Mesenteric fat pad (tissue), 1 donor: ENCODE measurements around the gene ZNF3. TPM values are rescaled to one million over a fixed set of nuclear protein-coding genes. Genes with fewer than 3 reads are reported as not detected.
A peak's percentile ranks its signal among the peaks of the same experiment; 100 is the strongest.

ENCODE experiments used
- microRNA-seq: library from miRNA; unstranded; fragments of <30 nt; microRNA quantifications from one replicate; pipeline ENCODE4 v1.2.0, GENCODE V29; 2020; ENCODE audit warnings: borderline number of aligned reads
- total RNA-seq: library from RNA; stranded (reverse); fragmentation: NEBNext Ultra II Directional; extraction: Animal tissue kit (Norgen Biotek cat#: 25700); gene quantifications from one replicate; pipeline ENCODE4 v1.2.1, GENCODE V29; 2021
- donor health status: DM: yes; HTN: yes; CAD: no.

ZNF3 gene
- total RNA-seq, 1 donor from 2014 or later: 16.8 TPM

Small RNA genes lying within 50 kb of the gene (microRNA-seq; reads per million reads assigned to microRNA genes)
- gene MIR106B (297 reads per million, percentile 66 among the genes with 10 or more reads in this experiment), gene MIR25 (142 reads per million, percentile 51 among the genes with 10 or more reads in this experiment), gene MIR93 (2,368 reads per million, percentile 83 among the genes with 10 or more reads in this experiment)

Other genes with a start within 250 kb of the ZNF3 start
- gene OR2AE1, start 204.7 kb downstream of the ZNF3 start, total RNA-seq: not detected
- gene TRIM4, start 162.2 kb downstream of the ZNF3 start, total RNA-seq: 21.2 TPM
- gene GJC3, start 152.1 kb downstream of the ZNF3 start, total RNA-seq: 0.61 TPM
- 76.2 TPM for gene AZGP1, start 105.7 kb downstream of the ZNF3 start, total RNA-seq
- gene ZKSCAN1, start 66.1 kb downstream of the ZNF3 start, total RNA-seq: 58.9 TPM
- gene ZSCAN21, start 31.9 kb downstream of the ZNF3 start, total RNA-seq: 10.2 TPM
- 85.2 TPM for gene COPS6, start 7.2 kb upstream of the ZNF3 start, total RNA-seq
- 22.7 TPM for gene MCM7, start 19.7 kb upstream of the ZNF3 start, total RNA-seq
- 7.5 TPM for gene AP4M1, start 19.9 kb upstream of the ZNF3 start, total RNA-seq
- gene TAF6, start 37.6 kb upstream of the ZNF3 start, total RNA-seq: 27.7 TPM
- gene CNPY4, start 37.9 kb upstream of the ZNF3 start, total RNA-seq: 9.2 TPM
- gene MBLAC1, start 45.2 kb upstream of the ZNF3 start, total RNA-seq: 1.7 TPM
- 112 TPM for gene LAMTOR4, start 67.2 kb upstream of the ZNF3 start, total RNA-seq
- 22.5 TPM for gene TRAPPC14, start 77.0 kb upstream of the ZNF3 start, total RNA-seq
- gene GAL3ST4, start 86.9 kb upstream of the ZNF3 start, total RNA-seq: 1.7 TPM
- 1.2 TPM for gene GPC2, start 95.7 kb upstream of the ZNF3 start, total RNA-seq
- gene STAG3, start 96.2 kb upstream of the ZNF3 start, total RNA-seq: 0.45 TPM
- not detected for gene PVRIG, start 138.2 kb upstream of the ZNF3 start, total RNA-seq
- not detected for gene SPDYE3, start 226.0 kb upstream of the ZNF3 start, total RNA-seq